ENCODE results near the gene GET4.

DNA sequence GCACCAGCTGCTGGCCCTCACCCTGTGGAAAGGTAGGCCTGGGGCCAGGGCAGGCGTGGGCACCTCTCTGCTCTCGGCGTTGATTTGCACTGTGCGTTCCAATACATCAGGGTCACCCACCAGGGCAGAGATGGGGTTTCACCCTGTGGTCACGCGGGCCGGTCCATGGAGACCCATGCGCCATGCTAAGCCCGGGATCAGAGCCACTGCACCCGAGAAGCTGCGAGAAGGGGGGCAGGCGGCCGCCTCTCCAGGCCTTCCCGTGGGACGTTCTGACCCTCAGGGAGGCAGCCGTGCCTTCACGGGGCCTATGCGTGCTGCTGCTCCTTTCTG is 11.1 kb downstream of the GET4 start:
- no peak for TF ChIP-seq CTCF (IDR thresholded peaks at IDR 0.05)
- TF ChIP-seq EP300 (IDR thresholded peaks at IDR 0.05): no peak
